ENCODE data around the gene CHD9NB.

- TF ChIP-seq CTCF (IDR thresholded peaks at IDR 0.05) (no peak), POLR2AphosphoS5 (IDR thresholded peaks at IDR 0.05; ENCODE audit: low read depth, low read length) (no peak), SIN3A (IDR thresholded peaks at IDR 0.05; ENCODE audit: borderline replicate concordance, insufficient read depth, low read depth, low read length) (no peak), REST (IDR thresholded peaks at IDR 0.05; ENCODE audit: insufficient read depth in 1 of 2, low read depth in 2 of 2, low read length in 1 of 2) (no peak), TCF7L2 (IDR thresholded peaks at IDR 0.05; ENCODE audit: low read depth, low read length) (no peak)
These were observed 15.7 kb upstream of the CHD9NB start for GRCh38 chr16:53068423-53068833.
